Esophagus squamous epithelium (tissue), 5 donors: ENCODE measurements around the gene SNRPA. TPM values are rescaled to one million over a fixed set of nuclear protein-coding genes. Genes with fewer than 3 reads are reported as not detected.

ENCODE experiments used
- DNase-seq: peaks from one replicate; lab custom pipeline; 2025; lab: John Stamatoyannopoulos, UW
- H3K27ac ChIP-seq, 4 donors: fragments of 200-600 bp; sonication (generic); one replicate each; pipeline ENCODE4 v1.5.1; 2016 to 2019; ENCODE audit warnings: mild to moderate bottlenecking in 1 of 4
- H3K27me3 ChIP-seq, 4 donors: fragments of 200-600 bp; sonication (generic); 1 replicate in 3 of 4; 2 replicates in 1 of 4; pipeline versions ENCODE4 v1.5.1 to v1.6.0; 2017 to 2021; ENCODE audit warnings: antibody characterized with exemption in 1 of 4
- H3K36me3 ChIP-seq, 3 donors: fragments of 200-600 bp; sonication (generic); one replicate each; pipeline ENCODE4 v1.5.1; 2016 to 2019
- H3K4me1 ChIP-seq, 3 donors: fragments of 200-600 bp; sonication (generic); one replicate each; pipeline ENCODE4 v1.5.1; 2017 to 2019
- H3K4me3 ChIP-seq, 4 donors: fragments of 200-600 bp; sonication (generic); 1 replicate in 3 of 4; 2 replicates in 1 of 4; pipeline ENCODE4 v1.5.1; 2016 to 2019; ENCODE audit warnings: mild to moderate bottlenecking in 2 of 4, moderate library complexity in 1 of 4
- H3K9me3 ChIP-seq, 3 donors: fragments of 200-600 bp; sonication (generic); one replicate each; pipeline ENCODE4 v1.5.1; 2016 to 2019
- CTCF ChIP-seq, 6 experiments: fragments of 450-650 bp in 4 of 6; fragments of 200-600 bp in 2 of 6; sonication (generic) in 2 of 6; IDR thresholded peaks; one replicate each; pipeline ENCODE4 v1.5.1; 2016 to 2019; ENCODE audit warnings: antibody characterized with exemption in 6 of 6, mild to moderate bottlenecking in 4 of 6, moderate library complexity in 4 of 6
- POLR2A ChIP-seq, 4 donors: fragments of 450-650 bp; IDR thresholded peaks; one replicate each; pipeline ENCODE4 v1.6.1; 2017; ENCODE audit warnings: antibody characterized with exemption in 4 of 4, mild to moderate bottlenecking in 4 of 4, moderate library complexity in 3 of 4
- WGBS, 2 donors: methylation state at CpG; one replicate each; pipeline ENCODE4 v1.1.5; 2018; 5-methylcytosine and 5-hydroxymethylcytosine counted together
- intact Hi-C: fragments of 100-400 bp; cut with DNase I; formaldehyde crosslinking; loops from one replicate; pipeline ENCODE4 v1.15.0; 2022
- total RNA-seq, 4 donors: library from RNA; depleted of rRNA; stranded (reverse); fragments of >200 nt; gene quantifications; one replicate each; pipeline ENCODE4 v1.1.0, GENCODE V29; 2016
- donor health status: DM: yes; HTN: yes; CAD: no.

The SNRPA gene
- total RNA-seq: 10 to 100 TPM; 45.0 to 79.5 (median 51.0) TPM

- Histone ChIP-seq H3K27me3 (no peaks in the 10 kb centered on the region), H3K4me1 (peaks cover 23 to 66% (median 54%) of the 10 kb centered on the region in 3 donors), H3K27ac (peak within 1 kb of the TSS; percentile 96 to 98 (median 98)), H3K9me3 (no peaks in the 10 kb centered on the region), H3K4me3 (peak within 1 kb of the TSS; percentile 46 to 86 (median 74)), H3K36me3 (peaks cover 0 to 19% (median 6%) of the 10 kb centered on the region in 3 donors)
- TF ChIP-seq POLR2A (IDR thresholded peaks at IDR 0.05): peak in 3 of 4 donors; percentile 52 to 93 (median 69)
- peak in 1 of 6 experiments; percentile 4 for TF ChIP-seq CTCF (IDR thresholded peaks at IDR 0.05)
- intact Hi-C loops: no loop called here
- DNase-seq: peak; percentile 87
- WGBS, 2 donors: 0 to 1% methylated on average over 35 to 39 of the region's 46 CpGs
Measured at GRCh38 chr19:40750874-40751537, at the start of gene SNRPA. Gene SNRPA (plus strand): TSS chr19:40751203. CDS start chr19:40751409, 206 bp downstream.

GRCh38 chr19:40701758-40702157 lies 49.2 kb upstream of the SNRPA start:
- Histone ChIP-seq H3K4me1 (no peaks in the 10 kb centered on the region), H3K36me3 (peaks cover 18 to 95% (median 21%) of the 10 kb centered on the region in 3 donors), H3K27me3 (no peaks in the 10 kb centered on the region), H3K27ac (no peak overlapping the region), H3K9me3 (no peaks in the 10 kb centered on the region), H3K4me3 (no peak overlapping the region)
- intact Hi-C loops: no loop called here
- 93 to 96% methylated on average over 6 of the region's 6 CpGs for WGBS, 2 donors
- TF ChIP-seq CTCF (IDR thresholded peaks at IDR 0.05) (no peak), POLR2A (IDR thresholded peaks at IDR 0.05) (no peak)
- no peak for DNase-seq

GRCh38 chr19:40702337-40703012 lies 48.5 kb upstream of the SNRPA start:
- no peak for DNase-seq
- 69 to 74% methylated on average over 18 of the region's 18 CpGs for WGBS, 2 donors
- Histone ChIP-seq H3K36me3 (peaks cover 18 to 95% (median 21%) of the 10 kb centered on the region in 3 donors), H3K4me3 (no peak overlapping the region), H3K27me3 (no peaks in the 10 kb centered on the region), H3K9me3 (no peaks in the 10 kb centered on the region), H3K27ac (no peak overlapping the region), H3K4me1 (no peaks in the 10 kb centered on the region)
- intact Hi-C loops: no loop called here
- no peak for TF ChIP-seq POLR2A (IDR thresholded peaks at IDR 0.05)
- TF ChIP-seq CTCF (IDR thresholded peaks at IDR 0.05): peak in 3 of 6 experiments; percentile 18 to 49 (median 25)

GRCh38 chr19:40703029-40703755 lies 47.8 kb upstream of the SNRPA start:
- H3K4me3 ChIP-seq: no peak overlapping the region
- TF ChIP-seq POLR2A (IDR thresholded peaks at IDR 0.05): no peak
- TF ChIP-seq CTCF (IDR thresholded peaks at IDR 0.05): no peak
- no peaks in the 10 kb centered on the region for H3K4me1 ChIP-seq
- H3K27me3 ChIP-seq: no peaks in the 10 kb centered on the region
- intact Hi-C loops: no loop called here
- H3K9me3 ChIP-seq: no peaks in the 10 kb centered on the region
- 88 to 92% methylated on average over 15 to 19 of the region's 24 CpGs for WGBS, 2 donors
- no peak for DNase-seq
- H3K36me3 ChIP-seq: peaks cover 19 to 100% (median 21%) of the 10 kb centered on the region in 3 donors
- H3K27ac ChIP-seq: no peak overlapping the region
